Stimulated activated CD8-positive, alpha-beta memory T cell treated with anti-CD3 and anti-CD28 coated beads, Interleukin-2, amount 100 ng/mL, for 1 hour (primary cell): ENCODE results near the gene TCERG1L.
"Not testable (repeated sequence)": the region's sequence is repeated elsewhere in the genome, so short reads cannot be mapped to it uniquely, and the experiment has no call there.

Experiments
- DNase-seq, 2 donors: peaks; one replicate each; pipeline ENCODE4 v3.0.0-alpha.2; 2020; ENCODE audit warnings: low read depth in 2 of 2

Gene TCERG1L

DNA sequence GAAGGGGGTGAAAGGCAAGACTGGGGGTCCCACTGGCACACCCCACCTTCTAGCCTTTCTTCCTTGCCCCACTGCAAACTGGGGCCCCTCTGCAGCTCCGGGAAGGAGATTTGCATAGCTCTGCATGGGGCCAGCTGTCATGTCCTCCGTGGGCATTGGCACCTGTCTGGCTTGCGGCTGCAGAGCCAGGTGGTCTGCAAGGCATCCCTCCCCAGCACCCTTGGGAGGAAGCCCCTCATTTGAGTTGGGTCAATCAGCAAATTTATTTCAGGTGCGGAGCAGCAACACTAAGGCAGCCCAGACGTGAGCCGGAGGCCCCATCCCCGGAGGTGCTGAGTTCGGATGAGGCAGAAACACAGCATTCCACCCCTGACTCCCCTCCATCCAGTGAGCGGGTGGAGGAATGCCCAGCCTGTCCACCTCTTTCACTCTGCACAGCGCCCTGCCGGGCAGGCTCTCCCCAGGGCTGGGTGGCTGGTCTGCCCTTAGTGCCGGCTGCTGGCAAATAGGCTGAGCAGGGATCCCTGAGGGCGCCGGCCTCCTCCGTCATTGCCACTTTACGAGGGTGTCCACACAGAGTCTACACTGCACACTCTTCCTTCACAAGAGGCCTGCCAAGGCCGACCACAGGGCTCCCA, 143.2 kb downstream of the TCERG1L start:
- no peak for DNase-seq

- DNase-seq = no peak
These were observed 144.3 kb downstream of the TCERG1L start for GRCh38 chr10:131167036-131167860.

- no peak for DNase-seq
These were observed 145.0 kb downstream of the TCERG1L start for GRCh38 chr10:131166486-131166885.

- DNase-seq = no peak
These were observed 146.4 kb downstream of the TCERG1L start for GRCh38 chr10:131165092-131165491.

- DNase-seq = no peak
These were observed 148.4 kb downstream of the TCERG1L start for GRCh38 chr10:131162866-131163843.

GRCh38 chr10:131162211-131162610, 149.3 kb downstream of the TCERG1L start:
- no peak for DNase-seq

DNA sequence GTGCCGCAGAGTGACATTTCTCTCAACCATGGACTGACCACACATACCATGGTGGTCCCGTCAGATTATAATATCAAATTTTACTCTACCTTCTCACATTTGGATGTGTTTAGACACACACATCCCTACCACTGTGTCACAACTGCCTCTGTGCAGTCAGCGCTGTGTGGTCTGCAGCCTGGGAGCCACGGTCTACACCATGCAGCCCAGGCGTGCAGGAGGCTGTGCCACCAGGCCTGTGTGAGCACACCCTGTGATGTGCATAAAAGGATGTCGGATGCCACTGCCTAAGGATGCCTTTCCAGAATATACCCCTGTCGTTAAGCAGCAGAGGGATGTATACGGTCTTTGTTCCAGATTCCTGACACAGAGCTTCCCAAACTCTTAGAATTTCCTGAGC, 150.4 kb downstream of the TCERG1L start:
- DNase-seq = no peak

- no peak for DNase-seq
These were observed 151.2 kb downstream of the TCERG1L start for GRCh38 chr10:131160219-131160875.

DNA sequence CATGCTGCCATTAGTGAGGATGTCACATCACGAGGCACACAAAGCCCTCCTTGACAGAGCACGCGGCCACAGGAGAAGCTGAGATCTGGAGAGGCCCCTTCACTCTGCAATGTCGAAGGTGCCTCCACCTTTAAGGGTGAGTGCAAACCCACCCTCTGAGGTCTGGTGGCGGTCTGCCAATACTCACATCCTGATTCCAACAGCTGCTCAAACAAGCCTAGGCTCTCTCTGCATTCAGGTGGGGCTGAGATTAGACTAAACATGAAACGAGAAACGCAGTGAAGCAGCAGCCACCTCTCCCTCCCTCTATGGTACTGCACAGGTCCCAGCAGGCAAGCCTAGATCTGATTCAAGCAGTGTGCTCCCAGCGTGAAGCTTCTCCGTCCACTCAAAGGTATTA, 151.8 kb downstream of the TCERG1L start:
- DNase-seq = no peak

DNA sequence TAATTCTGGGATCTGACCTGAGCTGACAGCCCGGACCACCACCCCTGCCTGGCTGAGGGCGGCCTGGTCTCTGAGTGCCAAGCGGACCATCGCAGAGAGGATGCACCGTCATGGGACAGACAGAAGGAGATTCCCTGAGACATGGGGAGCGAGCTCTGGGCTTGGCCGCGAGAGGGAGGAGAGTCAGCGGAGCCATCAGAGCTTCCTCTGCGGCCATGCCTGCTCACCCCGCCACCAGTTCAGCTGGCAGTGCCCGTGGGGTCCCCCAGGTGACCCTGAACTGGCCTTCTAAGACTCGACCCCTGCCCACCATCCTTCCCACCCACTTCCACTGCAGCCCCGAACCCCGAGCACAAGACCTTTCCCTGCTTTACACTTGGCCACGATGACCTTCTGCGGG, 152.8 kb downstream of the TCERG1L start:
- no peak for DNase-seq

- no peak for DNase-seq
These were observed 153.6 kb downstream of the TCERG1L start for GRCh38 chr10:131157899-131158298.

DNA sequence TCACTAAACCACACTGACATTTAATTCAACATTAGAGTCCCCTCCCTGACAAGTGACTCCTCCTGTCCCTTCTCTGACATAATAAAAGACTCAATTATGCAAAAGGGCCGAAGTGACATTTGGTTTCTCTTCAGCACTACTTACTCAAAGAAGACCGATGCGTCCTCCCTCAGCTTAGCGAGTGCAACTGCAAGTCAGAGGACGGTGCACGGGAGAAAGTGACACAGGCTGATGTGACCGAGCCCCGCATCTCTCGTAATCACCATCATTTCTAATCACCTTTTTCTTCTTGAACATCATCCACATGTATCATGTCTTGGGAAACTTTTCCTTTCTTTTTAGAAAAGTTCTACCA, 155.7 kb downstream of the TCERG1L start:
- no peak for DNase-seq

DNA sequence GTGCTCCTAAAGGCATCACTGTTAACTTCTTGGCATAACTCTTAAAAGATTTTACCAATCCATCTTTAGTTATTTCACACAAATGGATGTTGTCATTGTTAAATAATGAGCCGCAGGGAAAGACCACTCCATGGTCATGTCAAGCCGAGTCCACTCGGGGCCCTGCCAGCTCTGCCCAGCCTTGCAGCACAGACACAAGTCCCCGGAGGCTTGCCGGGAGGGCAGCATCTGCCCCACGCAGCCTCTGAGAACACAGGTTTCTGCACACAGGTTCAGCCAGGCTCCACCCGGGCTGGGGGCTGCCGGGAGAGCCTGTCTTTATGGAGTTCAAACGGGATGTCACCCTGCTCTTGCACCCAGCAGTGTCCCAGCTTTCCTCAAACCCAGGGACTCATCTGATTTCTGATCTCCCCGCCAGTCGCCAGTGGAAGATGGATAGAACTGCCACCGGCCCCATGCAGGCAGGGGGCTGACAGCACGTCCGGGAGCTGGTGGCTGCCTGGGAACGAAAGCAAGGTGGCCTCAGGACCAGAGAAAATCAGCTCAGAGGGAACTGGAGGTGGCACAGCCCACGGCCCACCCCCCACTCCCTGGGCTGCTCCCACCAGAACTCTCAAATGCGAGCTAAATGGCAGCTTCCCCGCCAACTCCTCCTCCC, 156.2 kb downstream of the TCERG1L start:
- no peak for DNase-seq

- DNase-seq = no peak
These were observed 157.1 kb downstream of the TCERG1L start for GRCh38 chr10:131154306-131155025.

- not testable (repeated sequence) for DNase-seq
These were observed 159.1 kb downstream of the TCERG1L start for GRCh38 chr10:131152456-131152855.

- DNase-seq = no peak
These were observed 161.4 kb downstream of the TCERG1L start for GRCh38 chr10:131150126-131150525.

DNA sequence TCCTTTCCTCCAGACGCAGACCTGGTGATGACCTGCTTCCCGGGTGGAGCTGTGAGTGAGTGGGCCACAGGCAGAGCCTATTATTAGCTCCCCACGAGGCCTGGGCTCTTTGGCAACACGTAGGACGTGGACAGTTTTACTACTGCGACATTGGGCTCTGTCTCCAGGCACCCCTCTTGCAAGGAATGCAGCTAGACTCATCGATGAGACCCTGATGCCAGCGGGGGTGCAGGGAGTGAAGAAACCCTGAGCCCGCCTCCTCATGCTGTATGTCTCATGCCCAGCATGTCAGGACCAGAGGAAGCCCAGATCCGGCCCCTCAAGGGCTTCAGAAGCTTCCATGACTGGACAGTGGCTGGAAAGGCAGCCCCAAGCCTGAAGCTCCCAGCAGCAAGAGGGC, 161.9 kb downstream of the TCERG1L start:
- no peak for DNase-seq

GRCh38 chr10:131149111-131149510, 162.4 kb downstream of the TCERG1L start:
- no peak for DNase-seq

DNA sequence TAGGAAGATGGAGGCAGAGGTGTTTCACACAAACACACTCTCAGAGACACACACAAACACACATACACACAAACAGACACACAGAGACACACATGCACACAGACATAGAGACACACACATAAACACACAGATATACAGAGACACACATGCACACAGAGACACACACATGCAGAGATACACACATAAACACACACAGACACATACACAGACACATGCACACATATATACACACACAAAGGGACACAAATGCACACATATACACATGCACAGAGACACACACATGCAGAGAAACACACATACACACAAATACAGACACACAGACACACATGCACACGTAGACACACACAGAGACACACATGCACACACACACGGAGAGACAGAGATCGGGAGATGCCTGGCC, 163.3 kb downstream of the TCERG1L start:
- no peak for DNase-seq

DNA sequence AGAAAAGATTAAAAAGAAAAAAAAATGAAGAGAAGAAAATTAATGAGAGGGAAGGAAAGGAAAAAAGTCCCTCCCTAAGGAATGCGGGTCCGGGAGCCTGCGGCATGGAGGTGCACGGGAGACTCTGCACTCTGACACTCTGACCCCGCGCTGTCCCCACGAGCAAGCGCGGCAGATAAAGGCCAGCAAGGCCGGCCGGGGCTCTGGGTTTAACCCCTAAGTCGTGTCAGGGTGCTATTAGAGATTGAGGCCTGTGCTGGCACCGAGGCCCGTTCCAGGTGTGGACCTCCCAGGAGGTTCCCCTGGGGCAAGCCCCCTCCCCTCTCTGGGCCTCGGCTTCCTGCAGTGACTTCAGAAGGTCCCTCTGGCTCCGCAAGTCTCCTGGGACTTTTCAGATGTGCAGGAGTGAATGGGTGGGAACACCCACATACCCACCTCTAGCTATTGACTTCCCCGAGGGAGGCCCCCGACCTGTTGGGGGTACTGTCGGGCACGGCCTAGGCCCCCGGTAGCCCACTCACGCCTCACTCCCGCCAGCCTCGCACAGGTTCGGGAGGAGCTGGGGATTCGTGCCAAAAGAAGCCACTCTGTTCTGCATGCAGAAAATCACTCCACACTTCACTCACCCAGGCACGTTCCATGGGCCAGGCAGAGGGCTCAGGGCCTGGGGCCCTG, 164.1 kb downstream of the TCERG1L start:
- no peak for DNase-seq
